Peyer's patch (tissue), 4 donors: Measurements from ENCODE around the gene PPP2R2C. TPM values are rescaled to one million over a fixed set of nuclear protein-coding genes. Genes with fewer than 3 reads are reported as not detected.
A peak's percentile ranks its signal among the peaks of the same experiment; 100 is the strongest.

Experiments
- DNase-seq, 3 donors: peaks; one replicate each; pipeline ENCODE4 v3.0.0-alpha.2; 2017 to 2019
- H3K27ac ChIP-seq, 4 donors: fragments of 200-600 bp; sonication (generic); one replicate each; pipeline ENCODE4 v1.5.1; 2016 to 2019
- H3K27me3 ChIP-seq, 2 donors: fragments of 200-600 bp; sonication (generic); one replicate each; pipeline ENCODE4 v1.5.1; 2019
- H3K36me3 ChIP-seq, 3 donors: fragments of 200-600 bp; sonication (generic); one replicate each; pipeline ENCODE4 v1.5.1; 2016 to 2019
- H3K4me1 ChIP-seq, 4 donors: fragments of 200-600 bp; sonication (generic); one replicate each; pipeline ENCODE4 v1.5.1; 2016 to 2019
- H3K4me3 ChIP-seq, 4 donors: fragments of 200-600 bp; sonication (generic); 1 replicate in 3 of 4; 2 replicates in 1 of 4; pipeline ENCODE4 v1.5.1; 2016 to 2019; ENCODE audit warnings: mild to moderate bottlenecking in 1 of 4
- H3K9me3 ChIP-seq, 4 donors: fragments of 200-600 bp; sonication (generic); one replicate each; pipeline ENCODE4 v1.5.1; 2016 to 2019; ENCODE audit warnings: mild to moderate bottlenecking in 1 of 4
- POLR2A ChIP-seq, 2 donors: fragments of 450-650 bp; IDR thresholded peaks; one replicate each; pipeline ENCODE4 v1.5.1; 2017; ENCODE audit warnings: antibody characterized with exemption in 2 of 2, mild to moderate bottlenecking in 2 of 2, moderate library complexity in 2 of 2
- total RNA-seq, 4 donors: library from RNA; depleted of rRNA; stranded (reverse); fragments of >200 nt; gene quantifications; one replicate each; pipeline ENCODE4 v1.1.0, GENCODE V29; 2016
- TF ChIP-seq, protein P1 (sequence below), 6 experiments: fragments of 450-650 bp in 4 of 6; fragments of 200-600 bp in 2 of 6; sonication (generic) in 1 of 6; IDR thresholded peaks; one replicate each; pipeline ENCODE4 v1.5.1; 2017 to 2019; ENCODE audit warnings: antibody characterized with exemption in 6 of 6, mild to moderate bottlenecking in 3 of 6, moderate library complexity in 1 of 6

Gene PPP2R2C
- total RNA-seq, 4 donors from 2014 or later = 0.27 to 4.1 TPM; not detected in 2

DNA sequence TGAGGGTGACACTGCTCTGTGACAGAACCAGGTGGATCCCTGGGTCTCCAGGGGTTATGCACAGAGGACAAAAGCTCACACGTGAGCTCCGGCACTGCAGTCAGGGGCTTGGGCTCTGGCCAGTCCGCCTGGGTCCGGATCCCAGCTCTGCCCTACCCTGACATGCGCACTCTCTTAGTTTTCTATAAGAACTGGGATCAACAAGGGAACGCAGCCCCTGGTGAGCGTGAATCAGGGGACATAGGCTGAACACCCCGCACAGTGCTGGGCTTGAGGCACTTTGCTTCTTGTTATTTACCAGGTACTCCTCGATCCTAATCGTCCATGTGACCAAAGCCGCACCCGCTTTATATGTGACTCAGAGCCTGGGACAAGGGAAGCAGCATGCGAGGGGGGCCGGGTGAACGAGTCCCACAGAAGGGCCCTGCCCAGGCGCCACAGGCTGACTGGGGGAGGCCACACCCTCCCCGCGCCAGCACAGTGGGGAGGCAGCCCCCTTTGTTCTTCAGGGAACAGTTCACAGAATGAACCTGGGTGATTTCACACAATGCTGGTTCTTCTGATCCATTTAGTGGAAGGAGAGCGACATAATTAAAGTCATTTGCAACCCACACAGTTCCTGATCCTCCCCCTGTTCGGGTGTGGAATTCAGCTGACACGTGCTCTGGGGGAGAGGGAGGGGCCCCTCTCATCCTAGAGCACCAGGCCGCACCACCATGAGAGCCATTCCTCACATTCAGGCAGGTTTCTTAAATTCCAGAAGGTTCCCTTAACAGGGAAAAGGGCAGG lies 147.2 kb downstream of the PPP2R2C start:
- Histone ChIP-seq H3K9me3 (no peaks in the 10 kb centered on the region), H3K27ac (peak overlapping the region in 1 of 4 donors; percentile 25), H3K4me1 (peaks cover 0 to 6% (median 0%) of the 10 kb centered on the region in 4 donors), H3K4me3 (no peak overlapping the region), H3K27me3 (no peaks in the 10 kb centered on the region), H3K36me3 (no peaks in the 10 kb centered on the region)
- DNase-seq = peak in 2 of 3 donors; percentile 74 to 76
- no peak for TF ChIP-seq POLR2A (IDR thresholded peaks at IDR 0.05)

DNA sequence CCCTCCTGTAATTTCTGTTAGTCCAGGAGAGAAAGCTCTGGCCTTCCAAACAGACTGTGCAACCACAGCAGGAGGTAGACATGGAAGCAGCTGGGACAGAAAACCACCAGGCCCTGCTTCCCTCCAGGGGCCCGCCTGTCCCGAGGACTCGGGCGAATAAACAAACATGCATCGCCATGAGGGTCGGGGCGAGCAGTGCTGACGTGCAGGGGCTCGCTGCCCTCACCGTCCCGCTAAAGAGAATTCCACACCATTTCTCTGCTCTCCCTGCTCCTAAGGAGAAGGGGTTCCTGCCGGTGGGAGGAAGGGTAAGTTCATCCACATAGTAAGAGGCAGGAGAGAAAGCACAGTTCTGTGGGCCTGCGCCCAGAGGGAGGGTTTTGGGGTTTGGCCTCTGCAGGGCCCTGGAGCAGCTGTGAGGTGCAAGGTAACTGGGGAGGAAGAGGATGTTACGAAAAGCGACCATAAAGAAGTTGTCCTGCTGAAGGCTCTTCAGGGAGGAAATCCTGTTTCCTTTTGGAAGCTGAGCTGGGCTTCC lies 147.9 kb downstream of the PPP2R2C start:
- no peak for DNase-seq
- Histone ChIP-seq H3K4me1 (peaks cover 0 to 6% (median 0%) of the 10 kb centered on the region in 4 donors), H3K36me3 (no peaks in the 10 kb centered on the region), H3K27ac (no peak overlapping the region), H3K9me3 (no peaks in the 10 kb centered on the region), H3K27me3 (no peaks in the 10 kb centered on the region), H3K4me3 (no peak overlapping the region)
- TF ChIP-seq POLR2A (IDR thresholded peaks at IDR 0.05) = no peak
- TF ChIP-seq, protein P1, sequence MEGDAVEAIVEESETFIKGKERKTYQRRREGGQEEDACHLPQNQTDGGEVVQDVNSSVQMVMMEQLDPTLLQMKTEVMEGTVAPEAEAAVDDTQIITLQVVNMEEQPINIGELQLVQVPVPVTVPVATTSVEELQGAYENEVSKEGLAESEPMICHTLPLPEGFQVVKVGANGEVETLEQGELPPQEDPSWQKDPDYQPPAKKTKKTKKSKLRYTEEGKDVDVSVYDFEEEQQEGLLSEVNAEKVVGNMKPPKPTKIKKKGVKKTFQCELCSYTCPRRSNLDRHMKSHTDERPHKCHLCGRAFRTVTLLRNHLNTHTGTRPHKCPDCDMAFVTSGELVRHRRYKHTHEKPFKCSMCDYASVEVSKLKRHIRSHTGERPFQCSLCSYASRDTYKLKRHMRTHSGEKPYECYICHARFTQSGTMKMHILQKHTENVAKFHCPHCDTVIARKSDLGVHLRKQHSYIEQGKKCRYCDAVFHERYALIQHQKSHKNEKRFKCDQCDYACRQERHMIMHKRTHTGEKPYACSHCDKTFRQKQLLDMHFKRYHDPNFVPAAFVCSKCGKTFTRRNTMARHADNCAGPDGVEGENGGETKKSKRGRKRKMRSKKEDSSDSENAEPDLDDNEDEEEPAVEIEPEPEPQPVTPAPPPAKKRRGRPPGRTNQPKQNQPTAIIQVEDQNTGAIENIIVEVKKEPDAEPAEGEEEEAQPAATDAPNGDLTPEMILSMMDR (IDR thresholded peaks at IDR 0.05) = no peak

DNA sequence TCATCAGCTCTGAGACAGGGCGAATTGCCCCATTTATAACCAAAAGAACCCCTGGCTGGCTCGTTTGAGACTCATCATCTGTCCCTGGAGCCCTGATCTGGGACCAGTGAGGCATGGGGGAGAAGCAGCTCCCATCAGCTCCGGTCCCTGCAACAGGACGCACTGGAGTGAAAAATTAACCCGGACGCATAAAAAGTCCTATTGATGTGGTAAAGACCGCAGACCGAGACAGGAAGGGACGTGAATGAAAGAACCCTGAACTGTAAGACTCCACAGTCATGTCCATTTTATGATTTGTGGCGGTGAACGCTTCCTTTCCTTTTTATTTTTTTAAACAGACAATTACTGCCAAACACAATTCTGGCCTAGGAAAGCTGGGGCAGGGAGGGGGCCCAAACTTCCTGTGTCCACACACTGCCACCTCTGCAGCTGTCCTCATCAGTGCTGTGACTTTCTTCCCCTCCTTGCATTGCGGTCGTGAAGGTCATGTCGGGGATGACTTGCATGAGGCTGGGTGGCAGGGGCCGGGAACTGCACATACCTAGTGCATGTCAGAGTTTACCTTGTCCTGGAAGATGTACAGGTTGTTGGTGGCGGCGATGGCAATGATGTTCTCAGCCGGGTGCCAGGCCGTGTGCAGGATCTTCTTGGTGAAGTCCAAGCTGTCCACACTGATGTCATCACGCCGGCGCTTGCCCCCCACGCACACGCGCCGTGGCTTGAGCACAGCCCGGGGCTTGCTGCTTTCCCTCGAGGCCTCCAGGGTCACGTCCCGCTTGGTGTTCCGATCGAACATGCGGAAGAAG lies 149.4 kb downstream of the PPP2R2C start:
- no peak overlapping the region for H3K27ac ChIP-seq
- no peaks in the 10 kb centered on the region for H3K36me3 ChIP-seq
- TF ChIP-seq, protein P1 (IDR thresholded peaks at IDR 0.05) = no peak
- no peak for TF ChIP-seq POLR2A (IDR thresholded peaks at IDR 0.05)
- no peak for DNase-seq
- H3K9me3 ChIP-seq = no peaks in the 10 kb centered on the region
- H3K4me3 ChIP-seq = no peak overlapping the region
- peaks cover 0 to 6% (median 0%) of the 10 kb centered on the region in 4 donors for H3K4me1 ChIP-seq
- H3K27me3 ChIP-seq = no peaks in the 10 kb centered on the region

DNA sequence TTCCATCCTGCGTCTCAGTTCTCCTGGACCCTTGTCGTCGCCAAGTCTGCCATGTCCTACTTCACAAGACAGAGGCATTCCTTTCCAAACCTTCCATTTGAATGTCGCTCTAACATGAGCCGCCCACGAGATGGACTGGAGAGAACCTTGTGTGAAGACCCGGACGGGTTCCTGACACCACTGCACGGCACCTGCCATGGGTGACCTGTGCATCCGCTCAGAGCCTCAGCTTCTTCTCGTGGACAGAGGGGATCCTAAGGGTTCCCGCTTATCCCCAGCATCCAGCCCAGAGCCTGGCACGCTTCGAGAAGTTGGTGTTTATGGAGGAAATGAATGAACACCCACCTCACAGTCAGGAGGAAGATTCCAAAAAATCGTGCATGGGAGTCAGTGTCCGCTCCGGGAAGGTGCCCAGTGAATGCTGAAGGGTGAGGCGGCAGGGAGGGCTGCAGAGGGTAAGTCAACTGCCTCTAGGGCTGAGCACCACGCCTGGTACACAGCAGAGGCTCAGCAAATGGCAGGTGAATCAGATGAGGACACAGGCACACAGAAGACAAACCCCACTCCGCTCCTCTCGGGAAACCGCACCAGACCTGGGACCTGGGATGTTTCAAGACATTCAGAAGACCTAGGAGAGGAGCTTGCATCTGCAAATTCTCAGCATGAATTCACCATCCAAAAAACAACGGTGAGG lies 150.2 kb downstream of the PPP2R2C start:
- TF ChIP-seq, protein P1 (IDR thresholded peaks at IDR 0.05) = no peak
- no peak for TF ChIP-seq POLR2A (IDR thresholded peaks at IDR 0.05)
- Histone ChIP-seq H3K4me1 (peaks cover 0 to 6% (median 0%) of the 10 kb centered on the region in 4 donors), H3K27me3 (no peaks in the 10 kb centered on the region), H3K9me3 (no peaks in the 10 kb centered on the region), H3K27ac (no peak overlapping the region), H3K4me3 (no peak overlapping the region), H3K36me3 (no peaks in the 10 kb centered on the region)
- no peak for DNase-seq

DNA sequence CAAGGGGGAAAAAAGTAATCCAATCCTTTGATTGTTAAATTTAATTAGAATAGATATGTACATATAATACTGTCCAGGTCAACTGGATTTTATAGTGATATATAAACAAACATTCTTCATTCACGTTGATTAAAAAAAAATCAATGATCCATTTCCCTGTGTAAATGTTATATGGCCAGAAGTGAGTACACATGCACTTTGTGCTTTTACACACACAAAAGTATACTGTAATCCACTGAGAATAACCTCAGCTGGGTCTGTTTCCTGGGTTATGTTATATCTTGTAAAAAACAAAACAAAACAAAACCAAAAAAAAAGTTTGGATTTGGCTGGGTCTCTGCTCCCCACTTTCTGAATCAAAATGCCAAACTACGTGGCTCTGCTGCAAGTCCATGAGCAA lies 151.1 kb downstream of the PPP2R2C start:
- Histone ChIP-seq H3K4me3 (no peak overlapping the region), H3K27ac (no peak overlapping the region), H3K27me3 (no peaks in the 10 kb centered on the region), H3K4me1 (peaks cover 0 to 6% (median 0%) of the 10 kb centered on the region in 4 donors), H3K36me3 (no peaks in the 10 kb centered on the region), H3K9me3 (no peaks in the 10 kb centered on the region)
- DNase-seq = no peak
- no peak for TF ChIP-seq POLR2A (IDR thresholded peaks at IDR 0.05)
- TF ChIP-seq, protein P1 (IDR thresholded peaks at IDR 0.05) = no peak
